Measurements from ENCODE around the gene TAS2R41. TPM values are rescaled to one million over a fixed set of nuclear protein-coding genes. Genes with fewer than 3 reads are reported as not detected.

Gene TAS2R41
- total RNA-seq, 1 experiment from 2014 or later, result not detected

DNA sequence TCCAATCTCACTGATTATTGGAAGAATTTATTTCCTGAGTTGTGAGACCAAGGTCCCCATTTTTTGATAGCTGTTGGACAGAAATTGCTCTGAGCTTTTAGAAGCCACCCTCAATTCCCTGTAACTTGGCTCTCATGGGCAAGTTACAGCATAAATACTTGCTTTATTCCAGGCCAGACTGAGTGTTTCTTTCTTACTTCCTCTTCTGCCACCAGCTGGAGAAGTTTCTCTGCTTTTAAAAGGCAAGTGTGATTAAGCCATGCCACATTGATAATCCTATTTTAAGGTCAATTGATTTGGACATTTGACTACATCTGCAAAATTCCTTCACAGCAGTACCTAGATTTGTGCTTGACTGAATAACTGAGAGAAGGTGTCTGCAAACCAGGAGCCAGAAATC, 14.1 kb upstream of the TAS2R41 start:
- Histone ChIP-seq H3K56ac (ENCODE audit: insufficient read length, low read depth, low read length) (no peak overlapping the region), H3K18ac (ENCODE audit: insufficient read length, low read depth, low read length) (no peak overlapping the region), H3K27me3 (ENCODE audit: insufficient read depth, low read length) (no peaks in the 10 kb centered on the region), H4K20me1 (ENCODE audit: control insufficient read depth, insufficient read depth, insufficient read length) (no peaks in the 10 kb centered on the region), H3K4me2 (ENCODE audit: insufficient read depth, insufficient read length, low read length) (no peak overlapping the region), H3K79me1 (ENCODE audit: insufficient read depth, low read depth, low read length, poor library complexity, severe bottlenecking) (no peaks in the 10 kb centered on the region), H3K9me3 (ENCODE audit: control insufficient read depth, low read depth, low read length) (peaks cover 7% of the 10 kb centered on the region), H4K91ac (ENCODE audit: insufficient read length, low read depth, low read length) (no peak overlapping the region), H3K79me2 (ENCODE audit: insufficient read depth, low read length) (no peaks in the 10 kb centered on the region), H4K5ac (ENCODE audit: insufficient read length, low read depth, low read length) (no peak overlapping the region), H3K4ac (ENCODE audit: low read depth, low read length) (no peak overlapping the region), H3T11ph (ENCODE audit: low read length) (no peak overlapping the region), H3K14ac (ENCODE audit: insufficient read depth, low read length) (no peak overlapping the region), H3K27ac (ENCODE audit: insufficient read length, low read depth, low read length) (no peak overlapping the region), H2AK5ac (ENCODE audit: insufficient read length, low read length) (no peak overlapping the region), H2BK12ac (ENCODE audit: insufficient read length, low read depth, low read length) (no peak overlapping the region), H3K4me1 (ENCODE audit: insufficient read depth, low read length) (no peaks in the 10 kb centered on the region), H2AFZ (ENCODE audit: low read length) (no peak overlapping the region), H2BK120ac (ENCODE audit: low read depth, low read length, poor library complexity, severe bottlenecking) (no peak overlapping the region), H2BK15ac (ENCODE audit: low read depth, low read length) (no peak overlapping the region), H2BK20ac (ENCODE audit: low read depth, low read length, poor library complexity, severe bottlenecking) (no peak overlapping the region), H3K23me2 (ENCODE audit: insufficient read length, low read depth, low read length, poor library complexity, severe bottlenecking) (no peaks in the 10 kb centered on the region), H4K8ac (replicated peaks; ENCODE audit: insufficient read length, low read depth, low read length) (no peak overlapping the region), H2BK5ac (ENCODE audit: insufficient read length, low read length) (no peak overlapping the region), H3K23ac (ENCODE audit: insufficient read length, low read depth, low read length) (no peak overlapping the region), H3K9ac (ENCODE audit: extremely low read depth, insufficient read length, low read length) (no peak overlapping the region)
- DNase-seq, result no peak
- Mint-ChIP-seq H3K9me3 (peaks cover 11 to 24% of the 10 kb centered on the region in 2 experiments), H3K27me3 (ENCODE audit: low read depth) (no peaks in the 10 kb centered on the region), H3K36me3 (ENCODE audit: insufficient read depth in 1 of 3, low read depth in 3 of 3) (peaks cover 0 to 22% (median 6%) of the 10 kb centered on the region in 3 experiments; a peak in 5 of 7 replicates), H3K4me3 (no peak overlapping the region), H3K27ac (no peak overlapping the region), H3K4me1 (peaks cover 5 to 7% of the 10 kb centered on the region in 2 experiments; a peak in 3 of 4 replicates)
- TF ChIP-seq, protein P1, sequence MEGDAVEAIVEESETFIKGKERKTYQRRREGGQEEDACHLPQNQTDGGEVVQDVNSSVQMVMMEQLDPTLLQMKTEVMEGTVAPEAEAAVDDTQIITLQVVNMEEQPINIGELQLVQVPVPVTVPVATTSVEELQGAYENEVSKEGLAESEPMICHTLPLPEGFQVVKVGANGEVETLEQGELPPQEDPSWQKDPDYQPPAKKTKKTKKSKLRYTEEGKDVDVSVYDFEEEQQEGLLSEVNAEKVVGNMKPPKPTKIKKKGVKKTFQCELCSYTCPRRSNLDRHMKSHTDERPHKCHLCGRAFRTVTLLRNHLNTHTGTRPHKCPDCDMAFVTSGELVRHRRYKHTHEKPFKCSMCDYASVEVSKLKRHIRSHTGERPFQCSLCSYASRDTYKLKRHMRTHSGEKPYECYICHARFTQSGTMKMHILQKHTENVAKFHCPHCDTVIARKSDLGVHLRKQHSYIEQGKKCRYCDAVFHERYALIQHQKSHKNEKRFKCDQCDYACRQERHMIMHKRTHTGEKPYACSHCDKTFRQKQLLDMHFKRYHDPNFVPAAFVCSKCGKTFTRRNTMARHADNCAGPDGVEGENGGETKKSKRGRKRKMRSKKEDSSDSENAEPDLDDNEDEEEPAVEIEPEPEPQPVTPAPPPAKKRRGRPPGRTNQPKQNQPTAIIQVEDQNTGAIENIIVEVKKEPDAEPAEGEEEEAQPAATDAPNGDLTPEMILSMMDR (conservative IDR thresholded peaks at IDR 0.05), result no peak
